Mesothelial cell of epicardium (in vitro differentiated cells): Measurements from ENCODE around the gene GBE1. TPM values are rescaled to one million over a fixed set of nuclear protein-coding genes. Genes with fewer than 3 reads are reported as not detected.
"Not testable (repeated sequence)": the region's sequence is repeated elsewhere in the genome, so short reads cannot be mapped to it uniquely, and the experiment has no call there.

Experiments used
- DNase-seq, 2 experiments: peaks; one replicate each; pipeline ENCODE4 v3.0.0; 2021; ENCODE audit warnings: low spot score in 2 of 2; ENCODE audit not compliant: unreplicated experiment in 2 of 2
- H3K27ac Mint-ChIP-seq: 2 replicates; pipeline ENCODE4 v1.8.0; 2021; ENCODE audit warnings: mixed read lengths
- H3K27me3 Mint-ChIP-seq: 2 replicates; pipeline ENCODE4 v1.8.0; 2021; ENCODE audit warnings: low read depth, mixed read lengths
- H3K36me3 Mint-ChIP-seq: 2 replicates; pipeline ENCODE4 v1.8.0; 2021; ENCODE audit warnings: mixed read lengths
- H3K4me1 Mint-ChIP-seq: 2 replicates; pipeline ENCODE4 v1.8.0; 2021; ENCODE audit warnings: mixed read lengths
- H3K4me3 Mint-ChIP-seq: 2 replicates; pipeline ENCODE4 v1.8.0; 2021; ENCODE audit warnings: mild to moderate bottlenecking, moderate library complexity, mixed read lengths
- H3K9me3 Mint-ChIP-seq: 2 replicates; pipeline ENCODE4 v1.8.0; 2021; ENCODE audit warnings: mixed read lengths
- CTCF ChIP-seq: fragments of 200-600 bp; sonication (generic); IDR thresholded peaks from one replicate; pipeline ENCODE4 v1.5.0; 2021; ENCODE audit warnings: antibody characterized with exemption; ENCODE audit not compliant: unreplicated experiment
- total RNA-seq: library from RNA; stranded (reverse); gene quantifications from 3 replicates; pipeline ENCODE4 v1.2.1, GENCODE V29; 2021

The GBE1 gene
- total RNA-seq, 1 donor from 2014 or later, result 10.8 TPM

DNA sequence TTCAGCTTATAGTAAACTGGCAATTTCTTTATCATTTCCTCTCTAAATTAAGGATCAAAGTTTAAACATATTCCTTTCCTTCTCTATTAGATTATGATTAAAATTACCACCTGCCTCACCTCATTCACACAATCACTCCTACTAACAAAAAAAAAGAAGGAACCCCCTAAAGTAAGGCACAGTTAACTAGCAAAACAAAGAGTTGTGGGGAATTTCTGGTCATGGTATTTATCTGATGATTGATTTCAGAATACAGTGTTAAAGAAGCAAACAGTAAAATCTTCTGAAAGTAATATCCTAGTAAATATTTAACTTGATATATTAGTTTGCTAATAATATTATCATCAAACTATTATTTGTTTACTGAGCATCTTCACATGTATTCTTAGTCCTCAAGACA is 8.8 kb downstream of the GBE1 start:
- Mint-ChIP-seq H3K36me3 (peaks cover 12% of the 10 kb centered on the region), H3K27me3 (no peaks in the 10 kb centered on the region), H3K4me1 (peaks cover 7% of the 10 kb centered on the region), H3K4me3 (no peak overlapping the region), H3K27ac (no peak overlapping the region), H3K9me3 (peaks cover 16% of the 10 kb centered on the region)
- no peak for TF ChIP-seq CTCF
- DNase-seq, result no peak

GRCh38 chr3:81749265-81749664 is 12.2 kb downstream of the GBE1 start:
- Mint-ChIP-seq H3K27ac (no peak overlapping the region), H3K4me3 (no peak overlapping the region), H3K9me3 (peaks cover 4% of the 10 kb centered on the region), H3K4me1 (peaks cover 14% of the 10 kb centered on the region), H3K27me3 (no peaks in the 10 kb centered on the region), H3K36me3 (peaks cover 3% of the 10 kb centered on the region)
- TF ChIP-seq CTCF, result no peak
- DNase-seq, result no peak

DNA sequence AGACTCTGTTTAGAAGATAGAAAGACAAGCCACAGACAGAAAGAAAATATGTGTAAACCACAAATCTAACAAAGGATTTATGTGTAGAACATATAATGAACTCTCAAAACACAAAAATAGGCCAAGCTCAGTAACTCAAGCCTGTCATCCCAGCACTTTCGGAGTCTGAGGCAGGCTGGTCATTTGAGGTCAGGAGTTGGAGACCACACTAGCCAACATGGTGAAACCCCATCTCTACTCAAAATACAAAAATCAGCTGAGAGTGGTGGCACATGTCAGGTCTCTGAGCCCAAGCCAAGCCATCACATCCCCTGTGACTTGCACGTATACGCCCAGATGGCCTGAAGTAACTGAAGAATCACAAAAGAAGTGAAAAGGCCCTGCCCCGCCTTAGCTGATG is 14.2 kb downstream of the GBE1 start:
- H3K4me3 Mint-ChIP-seq, H3K27me3 Mint-ChIP-seq, H3K9me3 Mint-ChIP-seq, DNase-seq, H3K36me3 Mint-ChIP-seq, H3K27ac Mint-ChIP-seq: not testable (repeated sequence)
- H3K4me1 Mint-ChIP-seq, result peaks cover 32% of the 10 kb centered on the region

DNA sequence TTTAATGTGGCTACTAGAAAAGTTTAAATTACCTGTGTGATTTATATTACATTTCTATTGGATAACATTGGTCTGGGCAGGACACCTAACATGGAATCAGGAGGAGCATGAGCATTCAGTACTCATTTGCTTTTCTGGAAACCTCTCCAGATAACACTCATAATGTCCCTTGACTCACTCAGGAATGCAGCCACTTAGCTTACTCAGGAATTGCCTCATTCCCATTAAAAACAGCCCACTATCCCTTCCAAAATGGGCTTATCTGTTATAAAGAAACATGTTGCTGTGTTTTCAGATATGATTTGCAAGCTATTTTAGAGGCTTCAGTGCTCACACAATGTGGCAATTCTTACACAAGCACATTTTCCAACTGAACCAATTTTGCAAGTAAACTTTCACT is 17.1 kb downstream of the GBE1 start:
- Mint-ChIP-seq H3K4me1 (peaks cover 38% of the 10 kb centered on the region), H3K27ac (peak overlapping the region; percentile 66), H3K4me3 (no peak overlapping the region), H3K9me3 (no peaks in the 10 kb centered on the region), H3K36me3 (no peaks in the 10 kb centered on the region), H3K27me3 (no peaks in the 10 kb centered on the region)
- no peak for TF ChIP-seq CTCF
- no peak for DNase-seq

DNA sequence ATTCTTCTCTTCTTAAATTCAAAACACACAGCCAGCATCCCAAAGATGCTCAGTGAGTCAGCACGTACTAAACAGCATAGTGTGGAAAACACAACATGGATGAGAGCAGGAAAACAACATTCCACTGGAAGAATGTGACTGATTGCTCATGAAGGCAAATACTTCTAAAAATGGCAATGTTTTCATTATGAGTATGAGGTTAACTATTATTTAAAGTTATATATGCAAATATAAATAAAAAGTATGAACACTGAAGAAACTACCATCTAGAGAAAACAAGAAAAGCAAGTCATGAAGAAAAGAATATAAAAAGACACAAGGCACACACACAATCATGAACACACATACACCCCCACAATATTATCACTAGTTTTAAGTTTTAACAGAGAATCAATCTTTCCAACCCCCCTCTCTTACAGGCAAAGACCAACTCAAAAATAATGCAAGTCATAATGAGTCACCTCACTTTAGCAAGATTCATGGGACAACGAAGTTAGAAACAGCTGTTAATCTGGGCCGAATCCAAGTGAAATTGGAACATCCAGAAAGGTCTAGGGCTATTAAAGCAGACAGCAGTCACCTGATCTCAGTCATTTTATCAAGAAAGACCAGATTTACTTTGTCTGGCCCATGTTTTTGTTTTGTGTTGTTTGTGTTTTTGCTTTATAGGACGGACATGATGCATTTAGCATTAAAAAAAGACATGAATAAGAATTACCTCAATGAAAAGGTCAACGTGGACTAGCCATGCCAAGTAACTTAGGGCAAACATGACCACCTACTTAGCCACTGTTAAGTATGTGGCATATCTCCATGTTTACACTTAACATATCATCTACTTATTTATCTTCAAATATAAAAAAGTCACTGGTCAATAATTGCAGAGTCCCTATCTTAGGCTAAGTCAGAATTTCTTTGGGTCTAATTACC is 18.1 kb downstream of the GBE1 start:
- H3K27ac Mint-ChIP-seq, result peak overlapping the region; percentile 91
- no peak for DNase-seq
- H3K9me3 Mint-ChIP-seq, result peaks cover 5% of the 10 kb centered on the region
- no peaks in the 10 kb centered on the region for H3K36me3 Mint-ChIP-seq
- TF ChIP-seq CTCF, result no peak
- no peaks in the 10 kb centered on the region for H3K27me3 Mint-ChIP-seq
- H3K4me3 Mint-ChIP-seq, result no peak overlapping the region
- peaks cover 35% of the 10 kb centered on the region for H3K4me1 Mint-ChIP-seq

- Mint-ChIP-seq H3K27me3 (no peaks in the 10 kb centered on the region), H3K4me3 (no peak overlapping the region), H3K27ac (peak overlapping the region; percentile 82), H3K9me3 (peaks cover 5% of the 10 kb centered on the region), H3K36me3 (no peaks in the 10 kb centered on the region), H3K4me1 (peaks cover 35% of the 10 kb centered on the region)
- DNase-seq, result no peak
- no peak for TF ChIP-seq CTCF
These were observed 18.9 kb downstream of the GBE1 start for GRCh38 chr3:81742581-81742980.
